ENCODE measurements around the gene DLGAP1. TPM values are rescaled to one million over a fixed set of nuclear protein-coding genes. Genes with fewer than 3 reads are reported as not detected.

The DLGAP1 gene
- total and polyA plus RNA-seq, 2 experiments from 2014 or later, result 3.1 to 6.5 TPM

GRCh38 chr18:4242431-4243161 lies 212.5 kb downstream of the DLGAP1 start:
- no peak overlapping the region for H2AFZ ChIP-seq
- H3K27me3 ChIP-seq, result no peaks in the 10 kb centered on the region
- H3K36me3 ChIP-seq (replicated peaks; ENCODE audit: insufficient read depth, low read depth), result no peaks in the 10 kb centered on the region
- H3K9me2 ChIP-seq (replicated peaks; ENCODE audit: insufficient read depth), result no peaks in the 10 kb centered on the region
- no peak overlapping the region for H3K4me2 ChIP-seq
- no peak for DNase-seq (ENCODE audit: low spot score)
- H3K79me2 ChIP-seq, result no peaks in the 10 kb centered on the region
- TF ChIP-seq EZH2 (IDR thresholded peaks at IDR 0.05; ENCODE audit: borderline replicate concordance) (no peak), EZH2phosphoT487 (IDR thresholded peaks at IDR 0.05; ENCODE audit: low read depth, severe bottlenecking, unreplicated experiment) (no peak), CTCF (IDR thresholded peaks at IDR 0.05; ENCODE audit: poor library complexity) (no peak)
- no peaks in the 10 kb centered on the region for H3K4me1 ChIP-seq (ENCODE audit: insufficient read depth)
- no peaks in the 10 kb centered on the region for H3K9me3 ChIP-seq (ENCODE audit: low read depth)
- no peak overlapping the region for H3K4me3 ChIP-seq
- 96% methylated on average over 5 of the region's 5 CpGs for WGBS (ENCODE audit: low lambda C conversion rate, missing lambda C conversion rate)
- no peak overlapping the region for H3K27ac ChIP-seq
- H4K20me1 ChIP-seq (ENCODE audit: insufficient read depth, poor library complexity, severe bottlenecking), result no peaks in the 10 kb centered on the region

- Histone ChIP-seq H3K4me2 (no peak overlapping the region), H3K79me2 (no peaks in the 10 kb centered on the region), H3K27me3 (no peaks in the 10 kb centered on the region), H3K4me1 (ENCODE audit: insufficient read depth) (no peaks in the 10 kb centered on the region), H3K4me3 (no peak overlapping the region), H2AFZ (no peak overlapping the region), H3K36me3 (replicated peaks; ENCODE audit: insufficient read depth, low read depth) (no peaks in the 10 kb centered on the region), H3K27ac (no peak overlapping the region), H4K20me1 (ENCODE audit: insufficient read depth, poor library complexity, severe bottlenecking) (no peaks in the 10 kb centered on the region), H3K9me3 (ENCODE audit: low read depth) (no peaks in the 10 kb centered on the region), H3K9me2 (replicated peaks; ENCODE audit: insufficient read depth) (no peaks in the 10 kb centered on the region)
- DNase-seq (ENCODE audit: low spot score), result no peak
- no peak for TF ChIP-seq EZH2 (IDR thresholded peaks at IDR 0.05; ENCODE audit: borderline replicate concordance)
- no peak for TF ChIP-seq EZH2phosphoT487 (IDR thresholded peaks at IDR 0.05; ENCODE audit: low read depth, severe bottlenecking, unreplicated experiment)
- no peak for TF ChIP-seq CTCF (IDR thresholded peaks at IDR 0.05; ENCODE audit: poor library complexity)
- WGBS (ENCODE audit: low lambda C conversion rate, missing lambda C conversion rate), result 54% methylated on average over 6 of the region's 6 CpGs
Measured at GRCh38 chr18:4241090-4241617, 214.0 kb downstream of the DLGAP1 start.

GRCh38 chr18:4238966-4239365 lies 216.1 kb downstream of the DLGAP1 start:
- Histone ChIP-seq H3K4me1 (ENCODE audit: insufficient read depth) (no peaks in the 10 kb centered on the region), H2AFZ (no peak overlapping the region), H3K79me2 (no peaks in the 10 kb centered on the region), H3K9me2 (replicated peaks; ENCODE audit: insufficient read depth) (no peaks in the 10 kb centered on the region), H3K4me3 (no peak overlapping the region), H3K9me3 (ENCODE audit: low read depth) (no peaks in the 10 kb centered on the region), H3K4me2 (no peak overlapping the region), H3K36me3 (replicated peaks; ENCODE audit: insufficient read depth, low read depth) (no peaks in the 10 kb centered on the region), H3K27me3 (no peaks in the 10 kb centered on the region), H3K27ac (no peak overlapping the region), H4K20me1 (ENCODE audit: insufficient read depth, poor library complexity, severe bottlenecking) (no peaks in the 10 kb centered on the region)
- DNase-seq (ENCODE audit: low spot score), result no peak
- TF ChIP-seq EZH2phosphoT487 (IDR thresholded peaks at IDR 0.05; ENCODE audit: low read depth, severe bottlenecking, unreplicated experiment), result no peak
- no peak for TF ChIP-seq CTCF (IDR thresholded peaks at IDR 0.05; ENCODE audit: poor library complexity)
- TF ChIP-seq EZH2 (IDR thresholded peaks at IDR 0.05; ENCODE audit: borderline replicate concordance), result no peak
- 80% methylated on average over 1 of the region's 1 CpG for WGBS (ENCODE audit: low lambda C conversion rate, missing lambda C conversion rate)
